Thymus (tissue), 11 donors: ENCODE data around the gene KCNS3. TPM values are rescaled to one million over a fixed set of nuclear protein-coding genes. Genes with fewer than 3 reads are reported as not detected.

Experiments used
- DNase-seq, 9 donors: peaks; one replicate each; pipeline ENCODE4 v3.0.0-alpha.2; 2013; ENCODE audit warnings: low spot score in 9 of 9, low read depth in 6 of 9, missing footprints in 1 of 9
- H3K27ac ChIP-seq, 2 donors: one replicate each; pipeline ENCODE4 v1.5.1; 2013; ENCODE audit warnings: control low read depth in 1 of 2, low read depth in 1 of 2, low read length in 1 of 2, mild to moderate bottlenecking in 1 of 2, moderate library complexity in 1 of 2
- H3K27me3 ChIP-seq, 2 donors: one replicate each; pipeline ENCODE4 v1.5.1; 2013; ENCODE audit warnings: low read length in 1 of 2; ENCODE audit not compliant: control insufficient read depth in 2 of 2, insufficient read depth in 1 of 2
- H3K36me3 ChIP-seq, 2 donors: one replicate each; pipeline ENCODE4 v1.5.1; 2013; ENCODE audit warnings: low read length in 1 of 2, mild to moderate bottlenecking in 1 of 2, moderate library complexity in 1 of 2; ENCODE audit not compliant: control insufficient read depth in 2 of 2, insufficient read depth in 2 of 2
- H3K4me1 ChIP-seq, 2 donors: one replicate each; pipeline ENCODE4 v1.5.1; 2013; ENCODE audit warnings: low read length in 2 of 2; ENCODE audit not compliant: control insufficient read depth in 2 of 2, insufficient read depth in 2 of 2
- H3K4me3 ChIP-seq, 2 donors: one replicate each; pipeline ENCODE4 v1.5.1; 2013; ENCODE audit warnings: low read length in 2 of 2, control low read depth in 1 of 2, mild to moderate bottlenecking in 1 of 2
- H3K9me3 ChIP-seq, 2 donors: one replicate each; pipeline ENCODE4 v1.5.1; 2013; ENCODE audit warnings: low read length in 1 of 2, mild to moderate bottlenecking in 1 of 2; ENCODE audit not compliant: control insufficient read depth in 2 of 2, insufficient read depth in 1 of 2
- WGBS: extraction: QIAGEN DNeasy Blood & Tissue Kit; methylation state at CpG from one replicate; pipeline ENCODE4 v1.1.7; 2013; 5-methylcytosine and 5-hydroxymethylcytosine counted together
- polyA plus RNA-seq: library from polyadenylated mRNA; stranded (reverse); fragments of 200-250 nt; gene quantifications from one replicate; pipeline ENCODE4 v1.2.3, GENCODE V29; 2013
- total RNA-seq: library from RNA; stranded (reverse); fragments of 120-200 nt; gene quantifications from one replicate; pipeline ENCODE4 v1.2.4, GENCODE V29; 2013
- donor health status: healthy.

KCNS3 gene
- total and polyA plus RNA-seq, 2 donors, result 0.52 to 0.68 TPM

DNA sequence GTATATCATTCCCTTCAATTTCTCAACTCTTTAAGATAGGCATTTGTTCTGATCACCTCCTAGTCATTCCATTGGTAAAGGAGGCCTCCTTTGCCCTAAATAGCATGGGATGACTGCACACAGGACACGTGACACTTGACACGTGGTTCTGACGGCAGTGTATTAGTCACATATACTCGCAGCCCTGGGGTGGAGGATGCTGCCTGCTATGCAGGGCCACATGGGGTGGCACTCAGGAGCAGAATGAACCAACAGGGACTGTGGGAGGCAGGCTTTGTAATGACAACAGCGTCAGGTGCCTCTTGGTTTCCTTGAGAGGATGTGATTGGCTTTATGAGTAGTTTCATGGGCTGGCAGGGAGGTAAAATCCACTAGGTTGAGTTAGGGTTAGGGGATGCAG is 9.3 kb upstream of the KCNS3 start:
- DNase-seq, result no peak
- no peaks in the 10 kb centered on the region for H3K4me1 ChIP-seq
- H3K36me3 ChIP-seq, result no peaks in the 10 kb centered on the region
- H3K27me3 ChIP-seq, result peaks cover 0 to 6% of the 10 kb centered on the region in 2 donors
- H3K9me3 ChIP-seq, result no peaks in the 10 kb centered on the region
- 95% methylated on average over 5 of the region's 5 CpGs for WGBS
- H3K27ac ChIP-seq, result no peak overlapping the region
- no peak overlapping the region for H3K4me3 ChIP-seq

DNA sequence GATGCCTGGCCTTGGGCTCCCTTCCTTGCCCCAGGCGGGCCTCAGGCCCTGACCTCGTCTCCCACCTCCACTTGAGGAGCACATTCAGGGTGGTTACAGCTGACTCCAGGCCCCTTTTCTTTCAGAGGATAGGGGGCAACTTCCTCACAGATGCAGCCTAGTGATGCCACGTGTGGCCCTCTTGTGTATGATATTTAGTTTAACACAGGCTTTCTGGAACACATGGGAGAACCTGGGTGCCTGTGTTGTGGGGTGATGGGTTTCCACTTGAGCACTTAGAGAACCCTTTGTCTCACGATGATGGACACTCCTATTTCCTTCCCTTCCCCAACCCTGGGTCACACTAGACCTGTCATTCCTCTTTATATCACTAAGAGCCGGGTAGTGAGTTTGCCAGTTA is 6.8 kb upstream of the KCNS3 start:
- Histone ChIP-seq H3K4me3 (no peak overlapping the region), H3K27ac (no peak overlapping the region), H3K9me3 (no peaks in the 10 kb centered on the region), H3K27me3 (peaks cover 10 to 23% of the 10 kb centered on the region in 2 donors), H3K4me1 (no peaks in the 10 kb centered on the region), H3K36me3 (no peaks in the 10 kb centered on the region)
- WGBS, result 81% methylated on average over 5 of the region's 5 CpGs
- DNase-seq, result no peak

DNA sequence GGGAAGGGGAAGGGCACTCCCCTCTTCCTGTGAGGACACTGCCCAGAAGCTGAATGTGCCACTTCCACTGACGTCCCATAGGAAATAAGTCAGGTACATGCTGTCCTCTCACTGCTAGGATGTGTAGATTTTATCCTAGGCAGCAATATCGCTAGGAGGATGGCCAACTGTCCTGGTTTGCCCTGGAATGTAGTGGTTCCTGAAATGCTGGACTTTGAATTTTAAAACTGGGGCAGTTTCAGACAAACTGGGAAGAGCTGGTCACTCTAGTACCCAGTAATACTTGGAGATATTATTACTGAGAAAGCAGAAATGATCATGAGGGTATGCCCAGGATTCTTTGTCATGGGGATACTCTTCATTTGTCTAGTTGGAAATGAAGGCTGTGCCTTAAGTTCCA is 5.4 kb upstream of the KCNS3 start:
- Histone ChIP-seq H3K36me3 (no peaks in the 10 kb centered on the region), H3K9me3 (no peaks in the 10 kb centered on the region), H3K4me1 (peaks cover 2 to 6% of the 10 kb centered on the region in 2 donors), H3K4me3 (no peak overlapping the region), H3K27ac (no peak overlapping the region), H3K27me3 (peaks cover 18 to 37% of the 10 kb centered on the region in 2 donors)
- no peak for DNase-seq
- 91% methylated on average over 2 of the region's 2 CpGs for WGBS

DNA sequence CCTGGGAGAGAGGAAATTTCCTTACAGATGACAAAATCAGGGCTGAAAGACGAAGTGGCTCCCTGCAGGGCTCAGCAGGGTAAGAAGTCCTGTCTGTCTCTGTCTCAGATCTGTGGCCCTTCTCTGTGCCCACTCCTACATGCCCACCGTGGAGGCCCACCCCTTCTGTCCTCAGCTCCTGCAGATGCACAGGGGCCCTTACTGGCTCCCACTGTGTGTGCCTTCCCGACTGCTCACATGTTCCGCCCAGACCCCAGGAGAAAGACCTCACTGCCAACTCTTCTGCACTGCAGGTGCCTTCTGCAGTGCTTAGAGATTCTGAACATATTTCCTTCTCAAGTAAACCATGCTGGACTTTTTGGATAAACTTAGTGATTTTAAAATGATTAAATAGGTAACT is 1.9 kb upstream of the KCNS3 start:
- H3K9me3 ChIP-seq, result no peaks in the 10 kb centered on the region
- H3K36me3 ChIP-seq, result no peaks in the 10 kb centered on the region
- H3K4me1 ChIP-seq, result peaks cover 5 to 20% of the 10 kb centered on the region in 2 donors
- 89% methylated on average over 4 of the region's 4 CpGs for WGBS
- H3K27ac ChIP-seq, result no peak overlapping the region
- no peak overlapping the region for H3K4me3 ChIP-seq
- H3K27me3 ChIP-seq, result peaks cover 52 to 68% of the 10 kb centered on the region in 2 donors
- no peak for DNase-seq

DNA sequence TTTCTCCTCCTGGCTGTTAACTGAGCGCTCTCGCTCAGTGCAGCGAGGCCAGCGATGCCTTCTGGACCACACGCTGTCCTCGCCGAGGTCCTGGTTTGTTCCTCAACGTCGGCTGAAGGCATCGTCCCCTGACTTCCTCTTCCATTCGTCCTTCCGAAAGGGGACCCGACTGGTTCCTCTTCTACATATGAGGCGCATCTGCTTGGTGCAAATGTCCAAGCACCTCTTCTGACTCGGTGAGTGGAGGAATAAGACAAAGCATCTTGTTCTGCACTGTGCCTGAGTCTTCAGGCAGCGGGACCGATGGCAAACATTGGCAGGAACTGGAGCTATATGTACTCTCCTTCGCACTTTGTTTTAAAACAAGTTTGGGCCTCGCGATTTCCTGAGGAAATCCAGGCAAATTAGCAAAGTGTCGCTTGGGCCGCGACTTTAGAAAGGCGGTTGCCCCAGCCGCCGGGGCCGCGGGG is 621 bp upstream of the KCNS3 start:
- Histone ChIP-seq H3K9me3 (no peaks in the 10 kb centered on the region), H3K4me1 (peaks cover 5 to 20% of the 10 kb centered on the region in 2 donors), H3K4me3 (peak overlapping the region; percentile 8 to 54), H3K27ac (no peak overlapping the region), H3K36me3 (no peaks in the 10 kb centered on the region), H3K27me3 (peaks cover 53 to 72% of the 10 kb centered on the region in 2 donors)
- DNase-seq, result peak in 2 of 9 donors; percentile 4 to 29
- WGBS, result 1% methylated on average over 28 of the region's 28 CpGs

DNA sequence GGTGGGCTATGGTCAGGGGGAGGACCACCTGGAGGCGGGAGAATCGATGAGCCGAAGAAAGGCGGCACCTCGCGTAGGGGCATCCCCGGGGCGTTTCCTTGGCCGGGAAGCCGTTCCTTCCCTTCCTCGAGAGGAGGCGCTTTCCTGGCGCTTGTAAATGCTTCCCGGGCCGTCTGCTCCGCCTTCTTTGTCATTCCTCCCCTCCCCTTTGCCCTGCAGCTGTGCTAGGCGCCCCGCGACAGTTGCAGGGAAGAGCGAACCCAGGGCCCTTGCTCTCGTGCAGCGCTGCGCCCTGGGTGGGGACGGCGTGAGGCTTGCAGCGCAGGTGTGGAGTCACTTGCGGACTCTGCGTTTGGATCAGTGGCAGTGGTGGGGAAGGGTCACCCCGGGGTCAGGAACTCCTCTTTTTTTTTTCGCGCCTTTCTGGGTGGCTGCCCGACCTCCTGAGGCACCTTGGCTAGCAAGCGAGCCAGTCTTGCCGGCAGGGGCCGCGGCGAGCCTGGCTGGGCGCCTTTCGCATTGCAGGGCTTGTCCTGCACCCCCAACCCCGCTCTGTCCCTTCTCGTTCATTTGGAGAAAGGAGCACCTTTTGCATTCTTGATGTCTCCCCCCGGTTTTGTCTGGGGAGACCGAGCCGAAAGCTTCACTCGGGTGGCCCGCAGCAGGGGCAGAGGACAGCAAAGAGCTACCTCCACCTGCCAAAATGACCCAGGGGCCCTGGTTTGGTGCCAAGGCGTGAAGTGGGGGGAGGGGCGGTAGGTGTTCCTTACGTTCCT is 858 bp downstream of the KCNS3 start:
- 2% methylated on average over 49 of the region's 49 CpGs for WGBS
- Histone ChIP-seq H3K27me3 (peaks cover 53 to 70% of the 10 kb centered on the region in 2 donors), H3K4me3 (peak overlapping the region; percentile 32 to 54), H3K36me3 (no peaks in the 10 kb centered on the region), H3K4me1 (peaks cover 5 to 20% of the 10 kb centered on the region in 2 donors), H3K27ac (no peak overlapping the region), H3K9me3 (no peaks in the 10 kb centered on the region)
- peak in 3 of 9 donors; percentile 9 to 54 (median 10) for DNase-seq

DNA sequence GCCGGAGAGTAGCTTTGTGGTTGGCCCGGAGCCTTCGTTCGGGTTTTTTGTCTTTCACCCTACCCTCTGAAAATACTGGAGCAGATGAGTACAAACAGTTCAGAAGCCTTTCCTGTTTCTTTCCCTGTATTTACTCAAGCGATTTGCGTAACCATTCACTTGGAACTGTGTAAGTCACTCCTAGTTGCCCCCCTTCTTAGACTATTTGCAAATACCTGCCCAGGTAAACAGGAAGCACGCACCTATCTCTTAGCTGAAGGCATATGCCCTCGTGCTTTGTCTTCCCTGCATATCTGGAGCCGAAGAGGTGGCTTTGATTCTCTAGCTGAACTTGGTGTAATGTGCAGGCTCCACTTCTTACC is 1.4 kb downstream of the KCNS3 start:
- Histone ChIP-seq H3K36me3 (no peaks in the 10 kb centered on the region), H3K4me3 (no peak overlapping the region), H3K27me3 (peaks cover 53 to 68% of the 10 kb centered on the region in 2 donors), H3K9me3 (no peaks in the 10 kb centered on the region), H3K27ac (no peak overlapping the region), H3K4me1 (peaks cover 5 to 20% of the 10 kb centered on the region in 2 donors)
- 35% methylated on average over 9 of the region's 9 CpGs for WGBS
- no peak for DNase-seq

DNA sequence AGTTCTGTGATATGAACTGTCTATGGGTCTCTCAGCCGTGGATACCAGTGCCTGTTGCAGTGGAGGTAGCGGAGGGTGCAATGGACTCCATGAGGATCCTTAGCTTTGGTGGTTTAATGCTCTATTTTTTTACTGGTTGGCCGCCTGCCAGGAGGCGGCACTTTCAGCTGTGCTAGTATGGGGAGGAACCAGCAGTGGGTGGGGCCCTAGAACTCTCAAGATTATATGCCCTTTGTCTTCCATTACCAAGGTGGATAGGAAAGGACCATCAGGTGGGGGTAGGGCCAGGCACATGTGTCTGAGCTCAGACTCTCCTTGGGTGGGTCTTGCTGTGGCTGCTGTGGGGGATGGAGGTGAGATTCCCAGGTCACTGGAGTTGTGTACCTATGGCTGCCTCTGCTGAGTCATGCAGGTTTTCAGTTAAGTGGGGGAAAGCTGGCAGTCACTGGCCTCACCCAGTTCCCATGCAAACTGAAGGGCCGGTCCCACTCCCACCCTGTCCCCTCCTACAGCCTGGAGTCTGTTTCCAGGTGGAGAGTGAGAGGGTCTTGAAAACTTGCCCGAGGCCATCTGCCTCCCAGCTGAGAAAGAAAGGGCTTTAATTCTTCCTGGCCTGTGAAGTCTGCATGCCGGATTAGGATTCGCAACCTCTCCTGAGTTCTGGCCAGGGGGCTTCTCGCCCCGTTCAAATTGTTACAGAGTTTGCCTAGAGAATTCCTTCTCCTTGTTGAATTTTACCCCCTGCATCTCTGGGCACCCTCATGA is 14.5 kb downstream of the KCNS3 start:
- no peak for DNase-seq
- Histone ChIP-seq H3K27ac (no peak overlapping the region), H3K27me3 (no peaks in the 10 kb centered on the region), H3K36me3 (no peaks in the 10 kb centered on the region), H3K4me1 (no peaks in the 10 kb centered on the region), H3K4me3 (no peak overlapping the region), H3K9me3 (no peaks in the 10 kb centered on the region)
- 78% methylated on average over 10 of the region's 10 CpGs for WGBS

DNA sequence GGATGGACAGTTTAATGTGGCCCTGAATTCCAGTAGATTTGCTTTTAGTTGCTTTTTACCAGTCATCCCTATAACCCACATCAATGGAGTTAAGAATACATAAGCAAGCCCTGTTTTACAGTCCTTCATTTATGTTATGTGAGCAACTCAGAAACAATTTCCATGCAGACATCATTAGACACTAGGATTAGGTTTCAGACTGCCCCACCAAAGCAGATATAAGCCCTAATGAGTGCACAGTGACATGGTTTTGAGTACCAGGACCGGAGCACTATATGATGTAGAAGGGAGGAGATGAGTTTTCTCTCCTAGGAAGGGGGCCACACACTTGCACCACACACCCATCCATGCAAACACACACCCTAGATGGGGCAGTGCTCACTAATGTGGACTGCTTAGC is 15.5 kb downstream of the KCNS3 start:
- H3K27ac ChIP-seq, result no peak overlapping the region
- 0% methylated on average over 1 of the region's 1 CpG for WGBS
- no peak overlapping the region for H3K4me3 ChIP-seq

More for the DNA sequence above, 15.5 kb downstream of the KCNS3 start:
- Histone ChIP-seq H3K9me3 (no peaks in the 10 kb centered on the region), H3K4me1 (no peaks in the 10 kb centered on the region), H3K27me3 (no peaks in the 10 kb centered on the region), H3K36me3 (no peaks in the 10 kb centered on the region)
- no peak for DNase-seq
